Adrenal gland (tissue), 12 donors: Measurements from ENCODE around the gene LRRC8B. TPM values are rescaled to one million over a fixed set of nuclear protein-coding genes. Genes with fewer than 3 reads are reported as not detected.

Experiments used
- DNase-seq, 7 donors: peaks; one replicate each; pipeline ENCODE4 v3.0.0-alpha.2; 2019 to 2020
- H3K27ac ChIP-seq, 5 donors: fragments of 200-600 bp; sonication (generic) in 4 of 5; 1 replicate in 3 of 5; 2 replicates in 2 of 5; pipeline versions ENCODE4 v1.5.1 to v1.8.0; 2016 to 2020; ENCODE audit warnings: mild to moderate bottlenecking in 1 of 5
- H3K27me3 ChIP-seq: fragments of 200-600 bp; 2 replicates; pipeline ENCODE4 v1.8.0; 2021
- H3K36me3 ChIP-seq, 2 donors: fragments of 200-600 bp; replicated peaks in 1 of 2; 1 replicate in 1 of 2; 2 replicates in 1 of 2; pipeline versions ENCODE4 v1.5.1 to v1.8.0; 2018 to 2022
- H3K4me1 ChIP-seq, 2 donors: fragments of 200-600 bp; replicated peaks in 1 of 2; 1 replicate in 1 of 2; 2 replicates in 1 of 2; pipeline versions ENCODE4 v1.5.1 to v1.8.0; 2018 to 2021
- H3K4me3 ChIP-seq, 4 donors: fragments of 200-600 bp; sonication (generic) in 3 of 4; one replicate each; pipeline ENCODE4 v1.5.1; 2016 to 2018
- H3K9me3 ChIP-seq, 3 donors: fragments of 200-600 bp; sonication (generic) in 1 of 3; replicated peaks in 1 of 3; 1 replicate in 2 of 3; 2 replicates in 1 of 3; pipeline versions ENCODE4 v1.5.1 to v1.8.0; 2016 to 2021
- POLR2A ChIP-seq, 2 donors: fragments of 450-650 bp; IDR thresholded peaks; one replicate each; pipeline ENCODE4 v1.6.1; 2017; ENCODE audit warnings: antibody characterized with exemption in 2 of 2, mild to moderate bottlenecking in 2 of 2, moderate library complexity in 1 of 2
- WGBS, 4 donors: extraction: QIAGEN DNeasy Blood & Tissue Kit in 2 of 4; methylation state at CpG; one replicate each; pipeline versions ENCODE4 v1.1.5 to v1.1.7; 2013 to 2017; 5-methylcytosine and 5-hydroxymethylcytosine counted together
- intact Hi-C, 2 donors: fragments of 100-400 bp; cut with DNase I; formaldehyde crosslinking; loops; one replicate each; pipeline versions ENCODE4 v1.14.1 to v1.15.0; 2022 to 2023
- polyA plus RNA-seq, 3 donors: library from polyadenylated mRNA; stranded (reverse); fragments of 200-250 nt in 2 of 3; fragments of 350-450 nt in 1 of 3; fragmentation: Illumina TruSeq in 1 of 3; extraction: RNeasy Lipid Tissue Mini Kit (QIAGEN cat#74804) in 1 of 3; gene quantifications; one replicate each; pipeline ENCODE4 v1.2.3, GENCODE V29; 2013 to 2014
- total RNA-seq, 9 donors: library from RNA; depleted of rRNA in 4 of 9; stranded (reverse); fragments of >200 nt in 4 of 9; fragments of 120-200 nt in 1 of 9; fragmentation: NEBNext Ultra II Directional in 1 of 9; extraction: Animal tissue kit (Norgen Biotek cat#: 25700) in 1 of 9; gene quantifications; one replicate each; pipeline versions ENCODE4 v1.1.0 to v1.2.4, GENCODE V29; 2013 to 2023
- TF ChIP-seq, protein P1 (sequence below), 6 experiments: fragments of 450-650 bp in 4 of 6; fragments of 200-600 bp in 2 of 6; sonication (generic) in 1 of 6; IDR thresholded peaks; 1 replicate in 5 of 6; 2 replicates in 1 of 6; pipeline versions ENCODE4 v1.5.1 to v1.8.0; 2016 to 2021; ENCODE audit warnings: antibody characterized with exemption in 6 of 6, mild to moderate bottlenecking in 2 of 6, moderate library complexity in 1 of 6
- donor health status: healthy with polysubstance abuse.
- donor health status: Bipolar disorder and iron deficiency.
- donor health status: DM: yes; HTN: yes; CAD: no.
- donor health status: DM: no; HTN: no; CAD: no.
- donor health status: DM: no; HTN: no; CAD: no.
- donor health status: DM: yes; HTN: yes; CAD: no.

LRRC8B gene
- total and polyA plus RNA-seq, 12 donors = 7.7 to 69.6 (median 39.1) TPM

DNA sequence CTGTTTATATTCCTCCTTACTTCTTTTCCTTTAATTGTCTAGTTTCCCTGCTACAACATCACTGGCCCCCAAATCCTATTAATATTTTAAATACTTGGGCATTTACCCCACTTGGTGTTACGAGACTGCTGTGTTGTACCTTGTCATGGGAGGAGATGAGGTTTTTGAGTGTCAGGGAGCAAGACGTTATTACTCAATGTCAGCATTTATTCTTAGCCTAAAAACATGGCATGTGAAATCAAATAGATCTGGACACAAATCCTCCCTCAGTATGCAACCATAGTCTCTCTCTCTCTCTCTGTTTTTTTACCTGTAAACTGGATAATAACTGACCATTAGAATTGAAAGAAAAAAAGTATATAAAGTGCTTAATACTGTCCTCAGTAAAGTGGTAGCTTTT is 4.6 kb downstream of the LRRC8B start:
- 56 to 59% (median 57%) methylated on average over 2 of the region's 2 CpGs for WGBS, 4 donors
- H3K4me1 ChIP-seq = peaks cover 14 to 71% of the 10 kb centered on the region in 2 donors
- no peaks in the 10 kb centered on the region for H3K27me3 ChIP-seq
- peak overlapping the region in 1 of 5 donors; percentile 96 for H3K27ac ChIP-seq
- intact Hi-C loops = no loop called here
- H3K36me3 ChIP-seq = no peaks in the 10 kb centered on the region
- TF ChIP-seq POLR2A (IDR thresholded peaks at IDR 0.05) = no peak
- TF ChIP-seq, protein P1, sequence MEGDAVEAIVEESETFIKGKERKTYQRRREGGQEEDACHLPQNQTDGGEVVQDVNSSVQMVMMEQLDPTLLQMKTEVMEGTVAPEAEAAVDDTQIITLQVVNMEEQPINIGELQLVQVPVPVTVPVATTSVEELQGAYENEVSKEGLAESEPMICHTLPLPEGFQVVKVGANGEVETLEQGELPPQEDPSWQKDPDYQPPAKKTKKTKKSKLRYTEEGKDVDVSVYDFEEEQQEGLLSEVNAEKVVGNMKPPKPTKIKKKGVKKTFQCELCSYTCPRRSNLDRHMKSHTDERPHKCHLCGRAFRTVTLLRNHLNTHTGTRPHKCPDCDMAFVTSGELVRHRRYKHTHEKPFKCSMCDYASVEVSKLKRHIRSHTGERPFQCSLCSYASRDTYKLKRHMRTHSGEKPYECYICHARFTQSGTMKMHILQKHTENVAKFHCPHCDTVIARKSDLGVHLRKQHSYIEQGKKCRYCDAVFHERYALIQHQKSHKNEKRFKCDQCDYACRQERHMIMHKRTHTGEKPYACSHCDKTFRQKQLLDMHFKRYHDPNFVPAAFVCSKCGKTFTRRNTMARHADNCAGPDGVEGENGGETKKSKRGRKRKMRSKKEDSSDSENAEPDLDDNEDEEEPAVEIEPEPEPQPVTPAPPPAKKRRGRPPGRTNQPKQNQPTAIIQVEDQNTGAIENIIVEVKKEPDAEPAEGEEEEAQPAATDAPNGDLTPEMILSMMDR (IDR thresholded peaks at IDR 0.05) = no peak
- H3K9me3 ChIP-seq = no peaks in the 10 kb centered on the region
- DNase-seq = no peak
- H3K4me3 ChIP-seq = no peak overlapping the region

DNA sequence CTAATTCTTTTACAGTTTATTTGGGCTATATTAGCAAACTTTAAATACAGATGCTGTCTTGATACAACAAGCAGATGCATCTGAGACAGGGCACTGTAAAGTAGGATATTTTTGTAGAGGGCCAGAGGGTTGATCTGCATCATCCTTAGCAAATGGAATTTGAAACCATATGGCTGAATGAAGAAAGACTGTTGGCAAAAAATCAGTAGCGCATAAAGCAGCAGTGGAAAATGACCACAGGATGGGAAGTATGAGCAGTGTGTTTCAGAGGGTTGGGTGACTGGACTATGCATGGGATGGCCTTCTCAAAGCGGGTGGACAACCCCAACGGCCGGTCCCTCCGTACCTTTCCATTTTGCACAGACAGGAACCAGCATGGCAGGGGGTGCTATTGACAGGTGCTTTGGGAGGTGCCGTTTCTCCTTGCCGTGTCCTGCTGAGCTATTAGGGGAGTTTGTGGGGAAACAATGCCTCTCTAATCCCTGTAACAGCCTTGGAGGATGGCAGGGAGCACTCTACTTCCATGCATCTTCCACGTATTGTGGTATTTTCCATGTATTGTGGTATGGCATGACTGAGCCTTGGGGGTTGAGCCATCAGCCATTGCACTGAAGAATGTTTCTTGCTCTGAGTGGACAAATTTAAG is 5.9 kb downstream of the LRRC8B start:
- Histone ChIP-seq H3K4me1 (peaks cover 14 to 69% of the 10 kb centered on the region in 2 donors), H3K36me3 (no peaks in the 10 kb centered on the region), H3K27ac (no peak overlapping the region), H3K9me3 (no peaks in the 10 kb centered on the region), H3K27me3 (no peaks in the 10 kb centered on the region), H3K4me3 (no peak overlapping the region)
- WGBS, 4 donors = 80 to 90% (median 86%) methylated on average over 8 of the region's 8 CpGs
- TF ChIP-seq POLR2A (IDR thresholded peaks at IDR 0.05) = no peak
- TF ChIP-seq, protein P1 (IDR thresholded peaks at IDR 0.05) = no peak
- no peak for DNase-seq
- intact Hi-C loops = no loop called here

DNA sequence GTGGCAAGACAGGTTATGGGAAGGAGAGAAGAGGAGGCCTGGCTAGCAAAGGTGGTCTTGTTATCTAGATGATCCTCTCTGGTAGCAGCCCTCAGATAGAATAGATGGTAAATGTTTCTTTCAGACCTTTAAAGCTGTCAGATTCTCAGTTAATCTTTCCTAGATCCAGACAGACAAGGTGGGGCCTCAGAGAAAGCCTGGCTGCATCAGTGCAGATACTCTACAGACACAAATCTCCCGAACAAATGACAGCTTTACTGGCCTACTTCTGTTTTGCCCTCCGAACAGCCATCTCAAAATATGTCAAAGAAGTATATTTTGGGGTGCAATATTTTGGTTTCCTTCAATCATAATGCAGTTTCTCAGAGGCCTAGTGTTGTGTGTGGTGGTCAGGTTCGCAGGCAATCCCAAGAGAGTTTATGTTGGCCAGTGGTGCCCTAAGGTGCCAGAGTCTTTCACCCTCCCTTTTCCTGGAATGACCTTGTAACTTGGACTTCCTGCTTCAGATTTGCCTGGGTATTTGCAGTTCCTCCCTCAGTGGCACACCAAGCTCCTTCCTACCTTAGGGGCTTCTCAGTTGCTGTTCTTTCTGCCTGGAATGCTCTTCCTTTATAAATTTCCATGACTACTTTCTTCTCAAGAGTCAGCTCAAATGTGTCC is 7.0 kb downstream of the LRRC8B start:
- Histone ChIP-seq H3K27me3 (no peaks in the 10 kb centered on the region), H3K4me3 (no peak overlapping the region), H3K4me1 (peaks cover 10 to 62% of the 10 kb centered on the region in 2 donors), H3K27ac (no peak overlapping the region), H3K36me3 (no peaks in the 10 kb centered on the region), H3K9me3 (no peaks in the 10 kb centered on the region)
- DNase-seq = no peak
- 88 to 98% (median 91%) methylated on average over 3 of the region's 3 CpGs for WGBS, 4 donors
- intact Hi-C loops = no loop called here
- TF ChIP-seq, protein P1 (IDR thresholded peaks at IDR 0.05) = no peak
- TF ChIP-seq POLR2A (IDR thresholded peaks at IDR 0.05) = no peak

DNA sequence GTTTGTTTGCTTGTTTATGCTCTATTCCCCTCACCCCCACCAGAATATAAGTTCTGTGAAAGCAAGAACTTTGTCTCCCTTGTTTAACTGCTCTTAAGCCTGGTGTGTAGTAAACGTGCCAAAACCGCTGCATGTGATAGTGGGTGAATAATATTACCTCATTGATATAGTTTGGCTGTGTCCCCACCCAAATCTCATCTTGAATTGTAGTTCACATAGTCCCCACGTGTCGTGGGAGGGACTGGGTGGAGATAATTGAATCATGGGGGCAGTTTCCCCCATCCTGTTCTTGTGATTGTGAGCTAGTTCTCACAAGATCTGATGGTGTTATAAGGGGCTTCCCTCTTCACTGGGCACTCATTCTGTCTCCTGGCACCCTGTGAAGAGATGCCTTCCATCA is 7.6 kb downstream of the LRRC8B start:
- TF ChIP-seq POLR2A (IDR thresholded peaks at IDR 0.05) = no peak
- TF ChIP-seq, protein P1 (IDR thresholded peaks at IDR 0.05) = no peak

More for the DNA sequence above, 7.6 kb downstream of the LRRC8B start:
- intact Hi-C loops = no loop called here
- Histone ChIP-seq H3K4me1 (peaks cover 9 to 62% of the 10 kb centered on the region in 2 donors), H3K4me3 (no peak overlapping the region), H3K27me3 (no peaks in the 10 kb centered on the region), H3K36me3 (no peaks in the 10 kb centered on the region), H3K9me3 (no peaks in the 10 kb centered on the region), H3K27ac (no peak overlapping the region)
- 85 to 93% (median 89%) methylated on average over 4 of the region's 4 CpGs for WGBS, 4 donors
- DNase-seq = no peak
